ENCODE data around the gene RDH12.
A peak's percentile ranks its signal among the peaks of the same experiment; 100 is the strongest.
"Not testable (repeated sequence)": the region's sequence is repeated elsewhere in the genome, so short reads cannot be mapped to it uniquely, and the experiment has no call there.

Gene RDH12

DNA sequence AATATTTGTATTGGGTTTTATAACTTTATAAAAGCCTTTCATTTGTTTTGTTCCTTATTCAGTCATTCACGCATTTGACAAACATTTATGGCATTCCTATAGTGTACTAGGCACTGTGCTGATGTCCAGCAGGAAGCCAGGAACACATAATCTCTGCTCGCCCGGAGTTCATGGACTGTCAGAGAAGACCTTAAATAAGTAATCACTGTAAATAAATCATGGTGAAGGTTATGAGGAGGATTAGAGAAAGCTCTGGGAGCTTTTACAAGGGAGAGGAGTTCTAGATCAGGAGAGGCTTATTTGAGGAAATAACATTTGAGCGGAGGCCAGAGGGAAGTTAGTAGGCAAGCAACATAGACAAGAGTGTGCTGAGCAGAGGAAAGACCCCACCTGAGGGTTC, 4.7 kb upstream of the RDH12 start:
- Histone ChIP-seq H3K36me3 (ENCODE audit: control insufficient read depth in 4 of 4, insufficient read depth in 4 of 4, low read length in 3 of 4) (peaks cover 0 to 14% (median 4%) of the 10 kb centered on the region in 4 experiments), H3K4me3 (ENCODE audit: control insufficient read depth in 1 of 7, extremely low read depth in 1 of 7, insufficient read depth in 4 of 7, low read depth in 2 of 7, low read length in 6 of 7) (no peak overlapping the region), H3K27me3 (replicated peaks in 2 of 5; ENCODE audit: control insufficient read depth in 4 of 5, insufficient read depth in 5 of 5, low read length in 4 of 5) (no peaks in the 10 kb centered on the region), H3K4me1 (ENCODE audit: control extremely low read depth in 1 of 4, control insufficient read depth in 4 of 4, insufficient read depth in 4 of 4, low read length in 3 of 4) (peaks cover 0 to 11% (median 11%) of the 10 kb centered on the region in 4 experiments), H3K9me3 (ENCODE audit: control extremely low read depth in 1 of 5, control insufficient read depth in 4 of 5, insufficient read depth in 2 of 5, low read depth in 1 of 5, low read length in 4 of 5) (no peaks in the 10 kb centered on the region), H3K27ac (ENCODE audit: insufficient read depth in 1 of 2, low read depth in 1 of 2, low read length in 2 of 2, poor library complexity in 1 of 2, severe bottlenecking in 2 of 2) (no peak overlapping the region)
- CTCF ChIA-PET = interaction anchor here (1.4 to 11.8 kb wide), 2 partner anchors 28 to 113 kb away, joined by 5 to 221 read pairs; no protein-coding TSS in a partner anchor
- 90% methylated on average over 1 of the region's 4 CpGs for WGBS (ENCODE audit: insufficient coverage)
- POLR2A ChIA-PET = no interaction called here
- no peak for DNase-seq

DNA sequence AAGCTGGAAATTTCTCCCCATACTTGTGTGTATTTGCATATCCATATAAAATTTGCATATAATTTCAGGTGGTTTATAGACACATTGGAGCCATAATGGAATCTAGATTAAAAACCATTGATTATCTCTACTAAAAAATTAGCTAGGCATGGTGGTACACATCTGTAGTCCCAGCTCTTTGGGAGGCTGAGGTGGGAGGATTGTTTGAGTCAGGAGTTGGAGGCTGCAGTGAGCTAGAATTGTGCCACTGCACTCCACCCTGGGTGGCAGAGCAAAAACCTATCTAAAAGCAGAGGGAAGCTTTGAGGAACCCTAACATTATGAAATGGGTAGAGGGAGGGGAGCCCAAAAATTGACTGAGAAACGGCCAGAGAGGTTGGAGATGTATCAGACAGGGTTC, 3.5 kb upstream of the RDH12 start:
- no peaks in the 10 kb centered on the region for H3K27me3 ChIP-seq (replicated peaks in 2 of 5; ENCODE audit: control insufficient read depth in 4 of 5, insufficient read depth in 5 of 5, low read length in 4 of 5)
- H3K9me3 ChIP-seq (ENCODE audit: control extremely low read depth in 1 of 5, control insufficient read depth in 4 of 5, insufficient read depth in 2 of 5, low read depth in 1 of 5, low read length in 4 of 5) = no peaks in the 10 kb centered on the region
- no peak overlapping the region for H3K27ac ChIP-seq (ENCODE audit: insufficient read depth in 1 of 2, low read depth in 1 of 2, low read length in 2 of 2, poor library complexity in 1 of 2, severe bottlenecking in 2 of 2)
- peaks cover 0 to 11% (median 11%) of the 10 kb centered on the region in 4 experiments for H3K4me1 ChIP-seq (ENCODE audit: control extremely low read depth in 1 of 4, control insufficient read depth in 4 of 4, insufficient read depth in 4 of 4, low read length in 3 of 4)
- WGBS (ENCODE audit: insufficient coverage) = no CpG with 5 or more reads among the region's 1 CpG
- ChIA-PET CTCF (interaction anchor here (0.8 to 11.8 kb wide), 4 partner anchors 29 to 114 kb away, joined by 4 to 221 read pairs (median 4); partner anchors contain the start of gene PIGH), POLR2A (no interaction called here)
- peaks cover 0 to 2% (median 0%) of the 10 kb centered on the region in 4 experiments for H3K36me3 ChIP-seq (ENCODE audit: control insufficient read depth in 4 of 4, insufficient read depth in 4 of 4, low read length in 3 of 4)
- DNase-seq = no peak
- no peak overlapping the region for H3K4me3 ChIP-seq (ENCODE audit: control insufficient read depth in 1 of 7, extremely low read depth in 1 of 7, insufficient read depth in 4 of 7, low read depth in 2 of 7, low read length in 6 of 7)

DNA sequence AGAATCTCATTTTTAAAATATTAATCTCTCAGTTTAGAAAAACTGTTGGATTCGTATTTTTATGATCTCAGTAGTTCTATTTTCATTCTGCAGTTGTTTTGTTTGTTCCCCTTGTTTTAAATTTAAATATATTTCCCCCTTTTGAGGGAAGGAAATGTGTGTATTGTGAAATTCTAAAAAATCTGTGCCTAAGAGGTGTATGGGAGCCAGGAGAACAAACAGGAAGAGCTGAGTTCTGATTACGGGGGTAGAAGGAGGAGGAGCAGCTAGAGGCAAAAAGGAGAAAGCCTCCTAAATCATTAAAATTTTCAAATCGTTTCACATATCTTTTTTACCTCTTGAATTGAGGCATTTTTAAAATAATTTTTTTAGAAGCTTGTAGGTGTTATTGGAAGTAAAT, 2.3 kb downstream of the RDH12 start:
- Histone ChIP-seq H3K36me3 (ENCODE audit: control insufficient read depth in 4 of 4, insufficient read depth in 4 of 4, low read length in 3 of 4) (no peaks in the 10 kb centered on the region), H3K9me3 (ENCODE audit: control extremely low read depth in 1 of 5, control insufficient read depth in 4 of 5, insufficient read depth in 2 of 5, low read depth in 1 of 5, low read length in 4 of 5) (peaks cover 0 to 4% (median 0%) of the 10 kb centered on the region in 5 experiments), H3K27ac (ENCODE audit: insufficient read depth in 1 of 2, low read depth in 1 of 2, low read length in 2 of 2, poor library complexity in 1 of 2, severe bottlenecking in 2 of 2) (no peak overlapping the region), H3K4me3 (ENCODE audit: control insufficient read depth in 1 of 7, extremely low read depth in 1 of 7, insufficient read depth in 4 of 7, low read depth in 2 of 7, low read length in 6 of 7) (no peak overlapping the region), H3K27me3 (replicated peaks in 2 of 5; ENCODE audit: control insufficient read depth in 4 of 5, insufficient read depth in 5 of 5, low read length in 4 of 5) (no peaks in the 10 kb centered on the region), H3K4me1 (ENCODE audit: control extremely low read depth in 1 of 4, control insufficient read depth in 4 of 4, insufficient read depth in 4 of 4, low read length in 3 of 4) (peaks cover 0 to 2% (median 0%) of the 10 kb centered on the region in 4 experiments)
- no CpG with 5 or more reads among the region's 3 CpGs for WGBS (ENCODE audit: insufficient coverage)
- POLR2A ChIA-PET = no interaction called here
- no peak for DNase-seq
- CTCF ChIA-PET = interaction anchor here (0.6 to 11.8 kb wide), 40 partner anchors 8 to 1208 kb away, joined by 3 to 221 read pairs (median 4); partner anchors contain the start of genes ARG2, PIGH and RDH11

DNA sequence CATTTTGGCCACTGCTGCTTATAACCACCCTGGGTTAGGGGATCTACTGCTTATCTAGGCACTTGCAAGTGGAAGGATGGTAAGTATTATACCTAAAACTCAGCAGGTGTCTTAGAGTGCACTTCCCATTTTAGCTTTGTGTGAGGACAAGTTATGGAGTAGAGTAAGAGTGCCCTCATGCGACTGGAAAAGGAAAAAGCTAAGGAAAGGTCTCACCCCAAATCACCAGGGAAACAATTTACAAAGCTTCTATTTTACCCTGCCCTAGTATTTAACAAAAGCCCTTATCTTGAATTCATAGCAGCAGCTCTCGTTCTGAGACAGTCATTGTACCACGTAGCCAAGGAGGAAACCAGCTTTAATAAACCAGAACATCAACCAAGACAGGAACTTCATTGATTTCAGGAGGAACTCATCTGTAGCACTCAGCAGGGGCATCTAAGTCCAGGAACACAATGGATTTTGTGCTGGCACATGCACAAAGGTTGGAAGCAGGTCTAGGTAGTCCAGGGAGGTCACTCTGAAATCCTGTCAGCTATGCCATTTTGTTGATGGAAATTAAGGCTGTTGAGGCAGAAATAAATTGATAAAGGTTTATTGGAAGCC, 2.9 kb downstream of the RDH12 start:
- Histone ChIP-seq H3K36me3 (ENCODE audit: control insufficient read depth in 4 of 4, insufficient read depth in 4 of 4, low read length in 3 of 4) (no peaks in the 10 kb centered on the region), H3K9me3 (ENCODE audit: control extremely low read depth in 1 of 5, control insufficient read depth in 4 of 5, insufficient read depth in 2 of 5, low read depth in 1 of 5, low read length in 4 of 5) (peaks cover 0 to 4% (median 2%) of the 10 kb centered on the region in 5 experiments), H3K4me3 (ENCODE audit: control insufficient read depth in 1 of 7, extremely low read depth in 1 of 7, insufficient read depth in 4 of 7, low read depth in 2 of 7, low read length in 6 of 7) (no peak overlapping the region), H3K4me1 (ENCODE audit: control extremely low read depth in 1 of 4, control insufficient read depth in 4 of 4, insufficient read depth in 4 of 4, low read length in 3 of 4) (peaks cover 0 to 2% (median 0%) of the 10 kb centered on the region in 4 experiments), H3K27me3 (replicated peaks in 2 of 5; ENCODE audit: control insufficient read depth in 4 of 5, insufficient read depth in 5 of 5, low read length in 4 of 5) (no peaks in the 10 kb centered on the region), H3K27ac (ENCODE audit: insufficient read depth in 1 of 2, low read depth in 1 of 2, low read length in 2 of 2, poor library complexity in 1 of 2, severe bottlenecking in 2 of 2) (no peak overlapping the region)
- 0% methylated on average over 2 of the region's 3 CpGs for WGBS (ENCODE audit: insufficient coverage)
- ChIA-PET CTCF (interaction anchor here (0.6 to 11.8 kb wide), 41 partner anchors 9 to 1209 kb away, joined by 3 to 221 read pairs (median 4); partner anchors contain the start of genes ARG2, PIGH and RDH11), POLR2A (interaction anchor here (0.7 kb wide), 1 partner anchor 105 kb away, joined by 3 read pairs; the partner anchor contains the start of gene PIGH)
- peak; percentile 78 to 90 (median 85) for DNase-seq

DNA sequence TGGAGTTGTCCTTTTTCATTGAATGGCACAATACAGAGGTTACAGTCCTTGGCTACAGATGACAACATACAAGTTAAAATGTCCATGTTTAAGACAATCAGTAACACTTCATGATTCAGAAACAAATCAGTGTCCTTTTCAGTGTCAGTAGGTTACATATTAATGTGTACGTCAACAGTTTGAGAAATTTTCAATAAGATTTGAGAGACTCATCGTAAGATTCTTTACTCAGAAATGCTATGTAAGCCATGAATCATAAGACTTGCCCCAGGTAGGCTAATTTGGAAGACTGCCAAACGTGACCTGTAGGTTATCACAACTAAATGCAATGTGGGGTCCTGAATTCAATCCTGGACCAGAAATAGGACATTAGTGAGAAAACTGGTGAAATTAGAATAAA, 3.5 kb downstream of the RDH12 start:
- Histone ChIP-seq H3K4me3 (ENCODE audit: control insufficient read depth in 1 of 7, extremely low read depth in 1 of 7, insufficient read depth in 4 of 7, low read depth in 2 of 7, low read length in 6 of 7) (no peak overlapping the region), H3K36me3 (ENCODE audit: control insufficient read depth in 4 of 4, insufficient read depth in 4 of 4, low read length in 3 of 4) (no peaks in the 10 kb centered on the region), H3K27ac (ENCODE audit: insufficient read depth in 1 of 2, low read depth in 1 of 2, low read length in 2 of 2, poor library complexity in 1 of 2, severe bottlenecking in 2 of 2) (no peak overlapping the region), H3K27me3 (replicated peaks in 2 of 5; ENCODE audit: control insufficient read depth in 4 of 5, insufficient read depth in 5 of 5, low read length in 4 of 5) (no peaks in the 10 kb centered on the region), H3K4me1 (ENCODE audit: control extremely low read depth in 1 of 4, control insufficient read depth in 4 of 4, insufficient read depth in 4 of 4, low read length in 3 of 4) (peaks cover 0 to 2% (median 0%) of the 10 kb centered on the region in 4 experiments), H3K9me3 (ENCODE audit: control extremely low read depth in 1 of 5, control insufficient read depth in 4 of 5, insufficient read depth in 2 of 5, low read depth in 1 of 5, low read length in 4 of 5) (peaks cover 3 to 4% (median 3%) of the 10 kb centered on the region in 5 experiments)
- ChIA-PET POLR2A (interaction anchor here (0.7 kb wide), 1 partner anchor 105 kb away, joined by 3 read pairs; the partner anchor contains the start of gene PIGH), CTCF (interaction anchor here (1.0 to 11.8 kb wide), 24 partner anchors 9 to 278 kb away, joined by 3 to 221 read pairs (median 8); partner anchors contain the start of genes ARG2 and PIGH)
- DNase-seq = no peak
- 92% methylated on average over 3 of the region's 3 CpGs for WGBS (ENCODE audit: insufficient coverage)

DNA sequence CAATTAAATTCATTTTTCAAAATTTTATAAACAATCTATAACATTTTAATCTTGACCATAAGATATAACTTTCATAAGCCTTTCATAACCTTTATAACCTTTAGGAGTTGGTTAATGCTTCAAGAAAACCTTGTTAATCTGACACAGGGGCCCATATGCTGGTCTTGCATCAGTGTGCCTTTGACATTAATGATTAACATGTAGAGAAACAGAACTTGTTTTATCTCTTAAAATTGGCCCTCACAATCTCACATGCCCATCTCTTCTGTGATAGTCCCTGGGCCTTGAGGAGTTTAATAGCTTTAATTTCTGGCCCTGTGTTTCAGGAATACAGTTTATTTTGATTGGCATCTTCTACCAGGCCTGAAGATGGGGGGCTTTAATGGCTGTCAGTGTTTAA, 7.7 kb downstream of the RDH12 start:
- H3K4me3 ChIP-seq (ENCODE audit: control insufficient read depth in 1 of 7, extremely low read depth in 1 of 7, insufficient read depth in 4 of 7, low read depth in 2 of 7, low read length in 6 of 7); H3K4me1 ChIP-seq (ENCODE audit: control extremely low read depth in 1 of 4, control insufficient read depth in 4 of 4, insufficient read depth in 4 of 4, low read length in 3 of 4); H3K27me3 ChIP-seq (replicated peaks in 2 of 5; ENCODE audit: control insufficient read depth in 4 of 5, insufficient read depth in 5 of 5, low read length in 4 of 5); H3K36me3 ChIP-seq (ENCODE audit: control insufficient read depth in 4 of 4, insufficient read depth in 4 of 4, low read length in 3 of 4); H3K9me3 ChIP-seq (ENCODE audit: control extremely low read depth in 1 of 5, control insufficient read depth in 4 of 5, insufficient read depth in 2 of 5, low read depth in 1 of 5, low read length in 4 of 5); H3K27ac ChIP-seq (ENCODE audit: insufficient read depth in 1 of 2, low read depth in 1 of 2, low read length in 2 of 2, poor library complexity in 1 of 2, severe bottlenecking in 2 of 2); POLR2A ChIA-PET; DNase-seq: not testable (repeated sequence)
- CTCF ChIA-PET = interaction anchor here (1.3 to 2.1 kb wide), 3 partner anchors 13 to 94 kb away, joined by 4 to 7 read pairs (median 5); no protein-coding TSS in a partner anchor

DNA sequence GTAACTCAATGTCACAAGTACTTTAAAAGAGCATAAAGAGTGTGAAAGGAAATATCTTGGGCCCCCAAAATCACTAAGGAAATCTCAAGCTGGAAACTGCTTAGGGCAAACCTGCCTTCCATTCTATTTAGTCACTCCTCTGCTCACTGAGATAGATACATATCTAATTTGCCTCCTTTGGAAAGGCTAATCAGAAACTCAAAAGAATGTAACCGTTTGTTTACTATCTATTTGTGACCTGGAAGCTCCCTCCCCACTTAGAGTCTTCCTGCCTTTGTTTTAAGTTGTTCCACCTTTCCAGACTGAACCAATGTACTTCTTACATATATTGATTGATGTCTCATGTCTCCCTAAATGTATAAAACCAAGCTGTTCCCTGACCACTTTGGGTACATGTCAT, 8.1 kb downstream of the RDH12 start:
- WGBS (ENCODE audit: insufficient coverage) = 100% methylated on average over 1 of the region's 1 CpG
- CTCF ChIA-PET = interaction anchor here (0.6 to 2.1 kb wide), 4 partner anchors 13 to 1172 kb away, joined by 4 to 7 read pairs (median 4); no protein-coding TSS in a partner anchor
- H3K27ac ChIP-seq (ENCODE audit: insufficient read depth in 1 of 2, low read depth in 1 of 2, low read length in 2 of 2, poor library complexity in 1 of 2, severe bottlenecking in 2 of 2); H3K9me3 ChIP-seq (ENCODE audit: control extremely low read depth in 1 of 5, control insufficient read depth in 4 of 5, insufficient read depth in 2 of 5, low read depth in 1 of 5, low read length in 4 of 5); H3K36me3 ChIP-seq (ENCODE audit: control insufficient read depth in 4 of 4, insufficient read depth in 4 of 4, low read length in 3 of 4); H3K4me1 ChIP-seq (ENCODE audit: control extremely low read depth in 1 of 4, control insufficient read depth in 4 of 4, insufficient read depth in 4 of 4, low read length in 3 of 4); H3K4me3 ChIP-seq (ENCODE audit: control insufficient read depth in 1 of 7, extremely low read depth in 1 of 7, insufficient read depth in 4 of 7, low read depth in 2 of 7, low read length in 6 of 7); DNase-seq; POLR2A ChIA-PET; H3K27me3 ChIP-seq (replicated peaks in 2 of 5; ENCODE audit: control insufficient read depth in 4 of 5, insufficient read depth in 5 of 5, low read length in 4 of 5): not testable (repeated sequence)
